ENCODE data around the gene CPTP. TPM values are rescaled to one million over a fixed set of nuclear protein-coding genes. Genes with fewer than 3 reads are reported as not detected.

The CPTP gene
- total RNA-seq, 1 experiment from 2014 or later, result 14.0 TPM

- no peaks in the 10 kb centered on the region for H3K4me1 Mint-ChIP-seq
- no peaks in the 10 kb centered on the region for H3K27me3 ChIP-seq (ENCODE audit: insufficient read depth, low read length)
- no peak overlapping the region for H3K14ac ChIP-seq (ENCODE audit: insufficient read depth, low read length)
- no peak overlapping the region for H2BK120ac ChIP-seq (ENCODE audit: low read depth, low read length, poor library complexity, severe bottlenecking)
- no peaks in the 10 kb centered on the region for H3K9me3 ChIP-seq (ENCODE audit: control insufficient read depth, low read depth, low read length)
- DNase-seq, result peak; percentile 87
- H3K36me3 Mint-ChIP-seq (ENCODE audit: insufficient read depth in 1 of 3, low read depth in 3 of 3), result no peaks in the 10 kb centered on the region; a peak in 1 of 7 replicates
- H3K9ac ChIP-seq (ENCODE audit: extremely low read depth, insufficient read length, low read length), result no peak overlapping the region
- peaks cover 2% of the 10 kb centered on the region for H3K23me2 ChIP-seq (ENCODE audit: insufficient read length, low read depth, low read length, poor library complexity, severe bottlenecking)
- no peak overlapping the region for H2BK15ac ChIP-seq (ENCODE audit: low read depth, low read length)
- no peak for TF ChIP-seq CTCF (conservative IDR thresholded peaks at IDR 0.05)
- no peak overlapping the region for H3T11ph ChIP-seq (ENCODE audit: low read length)
- no peak overlapping the region for H2BK5ac ChIP-seq (ENCODE audit: insufficient read length, low read length)
- H4K91ac ChIP-seq (ENCODE audit: insufficient read length, low read depth, low read length), result no peak overlapping the region
- H3K79me2 ChIP-seq (ENCODE audit: insufficient read depth, low read length), result no peaks in the 10 kb centered on the region
- no CpG with 5 or more reads among the region's 30 CpGs for WGBS (ENCODE audit: extremely low coverage, insufficient read length, low lambda C conversion rate)
- H3K4me2 ChIP-seq (ENCODE audit: insufficient read depth, insufficient read length, low read length), result no peak overlapping the region
- no peaks in the 10 kb centered on the region for H4K20me1 ChIP-seq (ENCODE audit: control insufficient read depth, insufficient read depth, insufficient read length)
- no peak overlapping the region for H3K27ac Mint-ChIP-seq
- no peak overlapping the region for H3K4me3 Mint-ChIP-seq
- no peak overlapping the region for H4K5ac ChIP-seq (ENCODE audit: insufficient read length, low read depth, low read length)
- no peaks in the 10 kb centered on the region for H3K79me1 ChIP-seq (ENCODE audit: insufficient read depth, low read depth, low read length, poor library complexity, severe bottlenecking)
- no peak overlapping the region for H2AFZ ChIP-seq (ENCODE audit: low read length)
- H2BK12ac ChIP-seq (ENCODE audit: insufficient read length, low read depth, low read length), result no peak overlapping the region
- H3K4me1 ChIP-seq (ENCODE audit: insufficient read depth, low read length), result no peaks in the 10 kb centered on the region
- no peaks in the 10 kb centered on the region for H3K27me3 Mint-ChIP-seq (ENCODE audit: low read depth)
- H3K27ac ChIP-seq (ENCODE audit: insufficient read length, low read depth, low read length), result no peak overlapping the region
- H3K9me3 Mint-ChIP-seq, result no peaks in the 10 kb centered on the region
- H3K18ac ChIP-seq (ENCODE audit: insufficient read length, low read depth, low read length), result no peak overlapping the region
- H2BK20ac ChIP-seq (ENCODE audit: low read depth, low read length, poor library complexity, severe bottlenecking), result no peak overlapping the region
- no peak overlapping the region for H4K8ac ChIP-seq (replicated peaks; ENCODE audit: insufficient read length, low read depth, low read length)
- no peak overlapping the region for H2AK5ac ChIP-seq (ENCODE audit: insufficient read length, low read length)
- H3K23ac ChIP-seq (ENCODE audit: insufficient read length, low read depth, low read length), result no peak overlapping the region
- H3K56ac ChIP-seq (ENCODE audit: insufficient read length, low read depth, low read length), result no peak overlapping the region
- no peak overlapping the region for H3K4ac ChIP-seq (ENCODE audit: low read depth, low read length)
These were observed 25.5 kb upstream of the CPTP start for GRCh38 chr1:1298861-1299685.
